HG03432 (cell line): ENCODE data around the gene SLC24A4.

Experiments used
- ATAC-seq: cut with Tn5 transposase; IDR thresholded peaks from one replicate; pipeline ENCODE4 v1.9.1; 2021; ENCODE audit warnings: mild to moderate bottlenecking, moderate library complexity; ENCODE audit not compliant: unreplicated experiment

SLC24A4 gene

GRCh38 chr14:92315050-92315805, 7.7 kb upstream of the SLC24A4 start:
- ATAC-seq: no peak

GRCh38 chr14:92316176-92316575, 6.8 kb upstream of the SLC24A4 start:
- no peak for ATAC-seq

DNA sequence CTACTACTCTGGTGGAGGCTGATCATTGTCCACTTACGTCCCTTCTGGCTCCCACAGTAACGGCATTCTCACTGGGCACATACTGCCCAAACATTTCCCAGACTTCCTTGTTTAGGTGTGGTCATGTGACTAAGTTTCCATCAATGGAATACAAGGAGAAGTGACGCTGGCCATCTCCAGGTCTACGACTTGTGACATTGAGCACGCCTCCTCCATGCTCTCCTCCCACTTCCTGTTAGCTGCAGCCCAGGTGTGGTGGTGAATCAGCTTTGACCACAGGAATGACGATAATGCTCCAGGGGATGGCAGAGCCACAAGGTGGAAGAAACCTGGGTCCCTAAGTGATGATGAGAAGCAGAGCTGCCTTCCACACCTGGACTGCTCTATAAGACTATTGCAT, 6.0 kb upstream of the SLC24A4 start:
- ATAC-seq: no peak

GRCh38 chr14:92317511-92317910, 5.5 kb upstream of the SLC24A4 start:
- no peak for ATAC-seq

GRCh38 chr14:92321701-92322100, 1.3 kb upstream of the SLC24A4 start:
- ATAC-seq: no peak

- no peak for ATAC-seq
Measured at GRCh38 chr14:92322516-92322915, 449 bp upstream of the SLC24A4 start.

DNA sequence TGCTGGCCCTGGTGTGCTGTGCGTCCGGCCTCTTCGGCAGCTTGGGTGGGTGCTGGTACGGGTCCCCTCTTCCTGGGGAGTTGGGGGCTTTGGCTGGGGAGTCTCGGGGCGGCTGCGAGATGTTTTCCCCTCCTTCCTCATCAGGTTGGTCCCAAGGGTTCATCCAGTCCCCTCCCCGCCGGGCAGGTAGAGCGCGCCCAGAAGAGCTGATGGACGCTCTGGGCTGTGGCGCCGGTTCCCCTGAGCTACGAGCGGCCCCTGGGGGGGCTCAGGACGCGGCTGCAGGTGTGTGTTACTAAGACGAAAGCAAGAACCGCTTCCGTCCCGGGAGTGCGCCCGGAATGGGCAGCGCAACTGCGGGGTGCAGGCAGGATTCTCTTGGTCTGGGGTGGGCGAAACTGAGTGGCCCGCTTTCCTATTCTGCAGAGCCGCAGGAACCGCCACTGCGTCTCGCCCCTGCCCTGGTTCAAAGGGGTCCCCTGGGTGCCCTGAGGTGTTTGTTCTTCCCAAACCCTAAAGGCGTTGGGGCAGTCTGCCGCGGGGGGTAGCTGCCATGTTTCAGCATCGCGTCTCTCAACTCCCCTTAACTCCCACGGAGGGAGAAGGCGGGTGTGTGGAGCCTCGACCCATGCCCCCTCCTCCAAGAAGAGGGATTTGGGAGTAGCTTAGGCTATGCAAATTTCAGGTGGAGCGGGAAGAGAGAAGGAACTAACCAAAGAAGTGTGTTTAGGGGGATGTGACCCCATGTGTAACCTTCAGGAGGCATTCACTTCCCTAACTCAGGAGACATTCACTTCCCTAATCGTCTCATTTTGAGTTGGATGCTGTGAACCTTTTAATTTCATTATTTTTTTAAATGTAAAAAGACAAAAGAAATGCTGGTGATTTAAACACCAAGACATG, 1.2 kb downstream of the SLC24A4 start:
- no peak for ATAC-seq

DNA sequence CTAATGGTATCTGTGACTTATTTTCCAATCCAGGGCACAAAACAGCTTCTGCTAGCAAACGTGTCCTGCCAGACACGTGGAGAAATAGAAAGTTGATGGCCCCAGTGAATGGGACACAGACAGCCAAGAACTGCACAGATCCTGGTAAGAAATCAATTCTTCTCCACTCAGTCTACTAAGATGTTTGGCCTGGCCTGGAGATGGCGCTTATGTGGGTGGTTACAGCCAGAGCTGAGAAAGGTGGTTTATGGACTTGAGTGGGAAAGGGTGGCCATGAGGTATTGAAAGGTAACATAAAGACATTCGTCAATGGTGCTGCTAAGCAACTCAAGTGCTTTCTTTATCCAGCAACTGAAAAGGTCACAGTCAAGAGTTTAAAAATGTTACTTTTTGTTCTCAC, 2.9 kb downstream of the SLC24A4 start:
- ATAC-seq: no peak

GRCh38 chr14:92328664-92329255, 5.8 kb downstream of the SLC24A4 start:
- no peak for ATAC-seq

DNA sequence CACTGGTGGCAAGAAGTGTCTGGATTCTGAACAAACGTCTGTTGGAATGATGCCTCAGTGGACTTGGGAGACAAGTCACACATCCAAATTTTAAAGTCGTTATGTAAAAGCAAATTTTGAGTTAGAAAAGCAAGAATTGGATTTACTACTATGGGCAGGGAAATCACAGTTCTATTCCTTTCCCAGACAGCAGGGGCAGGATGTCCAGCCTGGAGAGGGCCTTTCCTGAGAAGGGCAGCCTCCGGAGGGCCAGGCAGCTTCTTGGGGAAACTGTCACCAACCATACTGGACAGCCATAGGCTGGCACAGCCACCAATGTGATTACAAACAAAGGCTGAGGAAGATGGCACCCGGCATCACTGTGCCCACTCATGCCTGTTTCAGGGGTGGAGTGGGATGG, 11.1 kb downstream of the SLC24A4 start:
- ATAC-seq: no peak

DNA sequence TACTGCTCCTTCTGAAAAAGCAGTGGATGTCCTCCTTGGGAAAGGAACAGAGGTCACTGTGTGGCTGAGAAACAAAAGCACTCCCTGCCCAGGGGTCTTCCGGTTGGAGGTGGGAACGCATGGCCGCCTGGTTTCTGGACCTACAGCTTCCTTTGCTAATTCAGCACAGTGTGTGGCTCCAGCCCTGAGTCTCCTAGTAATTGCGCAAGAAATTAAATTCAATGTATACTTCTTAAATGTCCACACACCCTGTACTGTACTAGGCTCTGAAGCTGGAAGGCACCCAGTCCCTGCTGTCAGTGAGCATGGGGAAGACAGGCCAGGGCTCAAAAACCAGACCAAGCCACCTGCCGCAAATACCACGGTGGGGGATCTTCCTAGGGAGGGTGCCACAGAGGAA, 13.4 kb downstream of the SLC24A4 start:
- ATAC-seq: no peak

GRCh38 chr14:92339426-92339825, 16.5 kb downstream of the SLC24A4 start:
- no peak for ATAC-seq

DNA sequence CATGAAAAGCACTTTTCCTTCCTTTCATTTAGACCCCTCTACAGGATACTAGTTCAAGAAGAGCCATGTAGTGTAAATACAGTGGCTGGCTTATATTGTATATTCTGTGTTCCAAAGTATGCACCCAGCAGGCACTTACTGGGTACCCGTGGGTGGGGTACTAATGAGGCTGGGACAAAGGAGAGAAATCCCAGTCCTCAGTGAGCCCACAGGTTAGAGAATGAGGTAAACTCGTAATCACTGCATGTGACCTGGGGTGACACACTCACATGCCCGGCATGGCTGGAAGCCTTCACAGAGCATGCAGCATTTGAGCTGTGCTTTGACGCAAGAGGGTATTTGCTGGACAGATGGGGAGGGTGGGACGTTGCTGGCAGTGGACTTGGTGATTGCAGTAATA, 17.1 kb downstream of the SLC24A4 start:
- ATAC-seq: no peak

DNA sequence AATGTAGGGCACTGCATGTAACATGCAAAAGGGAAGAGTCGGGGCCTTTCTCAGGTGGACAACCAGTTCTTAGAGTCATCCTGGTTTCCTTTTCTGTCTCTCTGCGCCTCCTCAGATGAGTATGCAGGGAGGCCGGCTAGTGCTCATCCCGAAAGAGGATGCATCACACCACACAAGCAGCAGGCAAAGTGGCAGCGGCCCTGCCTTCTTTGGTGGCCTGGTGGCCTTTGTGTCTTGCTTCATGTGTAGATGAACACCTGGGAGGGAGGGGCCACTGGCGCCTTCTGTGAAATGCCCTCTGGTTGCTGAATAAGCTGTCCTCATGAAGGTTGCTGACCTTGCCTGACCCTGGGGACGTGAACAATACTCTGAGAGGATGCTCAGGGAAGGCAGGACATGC, 18.0 kb downstream of the SLC24A4 start:
- ATAC-seq: no peak

- no peak for ATAC-seq
Measured at GRCh38 chr14:92341791-92342190, 18.8 kb downstream of the SLC24A4 start.

- ATAC-seq: no peak
Measured at GRCh38 chr14:92348154-92348553, 25.2 kb downstream of the SLC24A4 start.

DNA sequence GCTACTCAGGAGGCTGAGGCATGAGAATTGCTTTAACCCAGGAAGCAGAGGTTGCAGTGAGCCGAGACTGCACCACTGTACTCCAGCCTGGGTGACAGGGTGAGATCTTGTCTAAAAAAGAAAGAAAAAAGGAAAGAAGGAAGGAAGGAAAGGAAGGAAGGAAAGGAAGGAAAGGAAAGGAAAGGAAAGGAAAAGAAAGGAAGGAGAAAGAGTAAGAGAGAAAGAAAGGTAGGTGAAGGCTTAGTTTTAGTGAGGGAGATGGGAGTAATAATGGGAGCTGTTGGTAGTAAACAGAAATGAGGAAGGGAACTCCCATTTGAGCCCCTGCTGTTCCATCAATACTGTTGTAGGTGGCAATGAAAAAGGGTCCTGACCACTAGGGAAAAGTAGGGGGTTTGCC, 28.8 kb downstream of the SLC24A4 start:
- no peak for ATAC-seq

- ATAC-seq: no peak
Measured at GRCh38 chr14:92352158-92352985, 29.4 kb downstream of the SLC24A4 start.

- ATAC-seq: no peak
Measured at GRCh38 chr14:92353447-92353846, 30.5 kb downstream of the SLC24A4 start.

- ATAC-seq: no peak
Measured at GRCh38 chr14:92356677-92357076, 33.7 kb downstream of the SLC24A4 start.
